Measurements from ENCODE around the gene MYOM1.
A peak's percentile ranks its signal among the peaks of the same experiment; 100 is the strongest.

MYOM1 gene

DNA sequence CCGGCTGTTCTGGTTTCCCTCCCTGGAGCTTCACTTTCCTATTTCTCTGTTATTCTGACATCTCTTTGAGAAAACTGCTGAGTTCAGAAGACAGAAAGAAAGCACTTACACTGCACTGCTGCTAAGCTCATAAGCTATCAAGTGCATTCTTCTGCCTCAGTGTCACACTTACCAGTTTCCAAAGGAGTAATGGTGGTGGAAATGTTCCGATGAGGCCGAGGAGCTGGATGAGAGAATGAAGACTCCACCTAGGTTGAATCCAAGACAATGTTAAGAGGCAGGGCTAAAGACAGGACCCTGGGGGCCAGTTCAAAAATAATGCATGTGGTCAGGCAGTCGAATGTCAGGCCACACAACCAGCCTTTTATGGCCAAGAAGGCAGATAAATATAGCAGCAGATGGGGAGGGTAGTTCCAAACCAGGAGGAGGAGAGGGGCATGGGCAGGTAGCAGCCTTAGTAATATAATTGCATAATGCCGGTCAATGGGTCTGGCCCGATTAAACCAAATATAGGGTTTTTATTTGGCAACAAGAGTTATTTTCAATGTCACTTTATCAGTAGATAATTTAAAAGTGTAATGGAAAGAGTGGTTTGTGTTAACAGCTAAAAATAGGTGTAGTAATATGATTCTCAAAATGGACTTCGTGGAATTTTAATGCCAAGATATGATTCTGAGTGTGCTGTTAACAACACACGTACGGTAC, at the start of gene MYOM1:
Gene MYOM1 (minus strand): TSS at position 338 of the 705 bp plus-strand sequence. CDS start 4,745 bp downstream, outside the sequence.
- DNase-seq (ENCODE audit: low read depth in 1 of 2, low spot score in 1 of 2), result no peak

DNA sequence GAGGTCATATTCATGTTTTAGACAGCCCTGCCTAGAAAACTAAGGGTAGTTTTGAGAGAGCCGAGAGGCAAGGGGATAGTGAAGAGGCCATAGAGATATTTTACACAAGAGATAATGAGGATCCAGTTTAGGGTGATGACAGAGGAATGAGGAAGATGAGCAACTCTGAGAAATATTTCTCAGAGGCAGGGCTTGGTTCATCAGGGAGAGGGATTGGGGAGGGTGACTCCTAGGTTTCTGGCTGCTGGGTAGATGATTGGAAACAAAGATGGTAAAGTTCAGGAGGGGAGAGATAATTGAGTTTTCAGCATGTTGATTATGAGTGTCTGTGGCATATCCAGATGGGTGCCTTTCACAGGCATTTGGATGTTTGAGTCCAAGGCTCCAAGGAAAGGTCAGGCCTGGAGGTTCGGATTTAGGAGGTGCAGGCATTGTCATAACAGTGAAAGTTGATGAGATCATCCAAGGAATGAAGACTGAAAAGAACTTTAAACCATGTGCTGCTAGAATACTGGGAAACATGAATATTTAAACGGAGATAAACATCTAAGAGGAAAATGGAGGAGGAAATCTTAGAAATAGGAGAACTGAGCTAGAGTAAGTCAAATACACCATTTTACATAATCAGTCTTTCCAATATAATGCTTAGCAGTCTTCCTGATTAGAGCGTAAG, 49.6 kb upstream of the MYOM1 start:
- DNase-seq (ENCODE audit: low read depth in 1 of 2, low spot score in 1 of 2), result no peak

- DNase-seq (ENCODE audit: low read depth in 1 of 2, low spot score in 1 of 2), result no peak
Measured at GRCh38 chr18:3268306-3268705, 48.5 kb upstream of the MYOM1 start.

GRCh38 chr18:3266062-3266608, 46.4 kb upstream of the MYOM1 start:
- DNase-seq (ENCODE audit: low read depth in 1 of 2, low spot score in 1 of 2), result no peak

DNA sequence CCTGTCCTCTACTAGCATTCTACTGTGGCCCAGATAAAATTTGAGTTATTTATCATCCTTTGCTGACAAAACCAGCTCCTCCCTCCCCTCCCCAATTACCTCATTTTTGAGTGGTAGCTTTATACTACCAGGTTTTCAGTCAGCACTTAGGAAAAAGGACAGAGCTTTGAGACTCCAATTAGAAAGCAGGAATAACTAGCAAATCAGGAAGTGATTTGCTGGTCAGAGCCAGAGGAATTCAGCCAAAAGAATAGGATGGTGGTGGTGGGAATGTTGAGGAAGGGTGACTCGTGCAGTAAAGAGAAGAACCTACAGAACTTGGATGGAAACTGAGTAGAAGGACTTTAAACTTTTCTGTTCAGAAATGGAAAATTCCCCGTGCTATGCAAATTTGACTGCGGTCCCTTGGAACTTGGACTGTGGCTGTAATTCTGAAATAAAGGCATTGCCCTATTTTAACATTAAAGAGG, 45.8 kb upstream of the MYOM1 start:
- DNase-seq (ENCODE audit: low read depth in 1 of 2, low spot score in 1 of 2), result no peak

DNA sequence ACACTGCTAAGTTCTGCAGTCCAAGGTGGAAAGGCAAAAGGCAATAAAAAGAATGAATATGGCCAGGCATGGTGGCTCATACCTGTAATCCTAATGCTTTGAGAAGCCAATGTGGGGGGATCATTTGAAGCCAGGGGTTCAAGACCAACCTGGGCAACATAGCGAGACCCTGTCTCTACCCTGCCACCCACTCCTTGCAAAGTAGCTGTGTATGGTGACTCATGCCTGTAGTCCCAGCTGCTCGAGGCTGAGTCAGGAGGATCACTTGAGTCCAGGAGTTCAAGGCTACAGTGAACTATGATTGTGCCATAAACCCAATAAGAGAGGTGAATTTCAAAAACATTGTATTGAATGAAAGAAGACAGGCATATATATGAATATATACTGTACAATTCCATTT, 44.6 kb upstream of the MYOM1 start:
- no peak for DNase-seq (ENCODE audit: low read depth in 1 of 2, low spot score in 1 of 2)

DNA sequence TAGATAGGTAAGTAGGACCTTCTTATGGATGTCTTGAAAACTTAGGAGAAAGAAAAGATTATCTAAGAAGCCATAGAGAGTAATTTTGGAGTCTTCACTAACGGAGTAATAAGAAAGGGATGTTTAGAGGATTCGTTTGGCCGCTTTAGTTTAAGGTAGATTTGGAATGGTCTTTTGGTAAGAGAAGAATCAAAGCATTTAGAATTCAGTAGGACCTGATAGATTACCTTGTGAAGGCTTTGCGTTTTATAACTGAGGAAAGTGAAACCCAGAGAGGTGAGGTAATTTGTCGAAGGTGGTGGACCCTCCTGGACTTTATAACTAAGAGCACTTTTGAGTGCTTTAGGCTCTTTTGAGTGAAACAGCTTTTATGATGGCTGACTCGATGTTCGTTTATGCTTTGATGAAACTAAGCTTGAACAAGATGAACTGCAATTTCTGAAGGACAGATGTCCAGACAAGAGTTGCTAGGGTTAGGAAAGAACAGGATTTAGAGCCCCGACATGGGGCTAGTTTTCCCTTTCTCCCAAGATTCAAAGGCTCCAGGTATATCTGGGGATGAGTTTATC, 43.4 kb upstream of the MYOM1 start:
- DNase-seq (ENCODE audit: low read depth in 1 of 2, low spot score in 1 of 2), result no peak

DNA sequence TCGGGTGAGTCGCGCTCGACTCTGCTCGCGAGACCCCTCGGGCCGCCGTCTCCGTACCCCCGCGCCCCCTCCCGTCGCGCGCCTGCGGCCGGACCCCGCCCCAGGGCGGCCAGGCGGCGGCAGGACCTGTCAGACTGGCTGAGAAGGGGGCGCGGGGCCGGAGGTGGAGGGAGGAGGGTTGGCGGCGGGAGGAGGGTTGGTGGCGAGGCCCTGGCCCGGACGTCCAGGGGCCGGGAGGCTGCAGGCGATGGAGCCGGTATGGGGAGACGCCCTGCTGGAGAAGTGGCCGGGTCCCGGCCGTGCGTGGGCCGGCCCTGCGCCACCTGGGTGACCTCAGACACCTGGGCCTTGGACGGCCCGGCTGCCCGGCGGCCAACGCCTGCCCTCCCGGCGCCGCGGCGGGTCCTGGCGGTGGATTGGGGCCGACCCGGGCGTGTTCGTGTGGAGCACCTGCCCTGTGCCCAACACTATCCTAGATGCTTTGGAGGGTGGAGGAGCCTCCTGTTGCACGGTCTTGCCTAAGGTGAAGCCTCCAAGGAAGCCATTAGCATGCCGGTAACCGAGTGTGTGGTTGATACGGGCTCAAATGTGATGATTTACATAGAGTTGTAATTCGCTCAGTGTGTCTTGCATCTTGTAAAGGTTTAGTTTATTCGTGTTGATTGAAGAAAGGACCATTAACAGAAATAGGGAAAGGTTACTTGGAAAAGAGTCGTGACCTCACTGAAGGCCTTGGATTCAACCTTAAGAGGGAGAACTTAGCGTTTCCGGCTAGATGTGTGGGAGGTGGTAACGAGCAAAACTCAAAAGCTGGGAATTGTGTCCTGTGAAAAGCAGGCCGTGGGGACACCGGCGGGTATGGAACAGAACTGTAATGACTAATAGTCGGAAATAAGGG, 42.7 kb upstream of the MYOM1 start:
- peak in 1 of 2 donors; percentile 15 for DNase-seq (ENCODE audit: low read depth in 1 of 2, low spot score in 1 of 2)

GRCh38 chr18:3261373-3262233, 41.8 kb upstream of the MYOM1 start, which contains the start of gene MYL12B:
TSS of gene MYL12B (plus strand) at chr18:3262133. CDS start at chr18:3272899, 10,766 bp downstream.
- DNase-seq (ENCODE audit: low read depth in 1 of 2, low spot score in 1 of 2), result peak; percentile 60 to 70

GRCh38 chr18:3260995-3261372, 41.2 kb upstream of the MYOM1 start:
- no peak for DNase-seq (ENCODE audit: low read depth in 1 of 2, low spot score in 1 of 2)

GRCh38 chr18:3257627-3258120, 37.9 kb upstream of the MYOM1 start:
- no peak for DNase-seq (ENCODE audit: low read depth in 1 of 2, low spot score in 1 of 2)

- DNase-seq (ENCODE audit: low read depth in 1 of 2, low spot score in 1 of 2), result no peak
Measured at GRCh38 chr18:3256693-3257626, 37.2 kb upstream of the MYOM1 start.

GRCh38 chr18:3255611-3256165, 35.9 kb upstream of the MYOM1 start:
- no peak for DNase-seq (ENCODE audit: low read depth in 1 of 2, low spot score in 1 of 2)

- DNase-seq (ENCODE audit: low read depth in 1 of 2, low spot score in 1 of 2), result no peak
Measured at GRCh38 chr18:3254725-3255124, 35.0 kb upstream of the MYOM1 start.

DNA sequence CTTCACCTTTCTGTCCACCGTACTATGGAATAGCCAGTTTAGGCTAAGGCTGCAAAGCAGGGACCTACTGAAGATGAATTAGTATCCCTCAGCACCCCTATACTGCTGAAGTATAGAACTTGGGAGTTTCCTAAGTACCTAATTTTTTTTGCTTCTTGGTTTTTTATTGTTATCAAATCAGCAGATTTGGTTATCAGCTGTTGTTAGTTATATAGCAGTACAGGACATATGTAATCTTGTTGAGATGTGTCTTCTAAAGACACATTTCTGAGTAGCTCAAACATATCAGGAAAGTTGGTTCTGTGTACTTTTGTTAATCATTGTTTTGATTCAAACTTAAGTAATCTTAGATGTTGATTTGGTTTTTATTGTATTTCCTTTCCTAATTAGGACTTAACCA, 33.1 kb upstream of the MYOM1 start:
- no peak for DNase-seq (ENCODE audit: low read depth in 1 of 2, low spot score in 1 of 2)

DNA sequence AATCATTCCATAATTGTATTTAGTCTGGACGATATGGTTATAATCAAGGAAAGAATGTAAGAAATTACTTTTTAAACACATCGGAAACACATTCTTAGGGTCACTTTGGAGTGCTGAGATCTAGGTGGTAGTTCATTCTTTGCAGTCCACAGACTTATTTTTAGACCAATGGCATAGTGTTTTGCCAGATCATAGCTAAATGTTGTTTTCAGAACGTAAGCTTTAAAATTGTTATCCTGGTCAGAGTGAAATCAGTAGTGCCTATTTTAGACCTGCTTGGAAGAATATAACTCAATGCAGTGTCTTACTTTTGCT, 32.2 kb upstream of the MYOM1 start:
- no peak for DNase-seq (ENCODE audit: low read depth in 1 of 2, low spot score in 1 of 2)

- no peak for DNase-seq (ENCODE audit: low read depth in 1 of 2, low spot score in 1 of 2)
Measured at GRCh38 chr18:3251249-3251962, 31.6 kb upstream of the MYOM1 start.
